ENCODE measurements around the gene RAB26.
"Not testable (repeated sequence)": the region's sequence is repeated elsewhere in the genome, so short reads cannot be mapped to it uniquely, and the experiment has no call there.

RAB26 gene

DNA sequence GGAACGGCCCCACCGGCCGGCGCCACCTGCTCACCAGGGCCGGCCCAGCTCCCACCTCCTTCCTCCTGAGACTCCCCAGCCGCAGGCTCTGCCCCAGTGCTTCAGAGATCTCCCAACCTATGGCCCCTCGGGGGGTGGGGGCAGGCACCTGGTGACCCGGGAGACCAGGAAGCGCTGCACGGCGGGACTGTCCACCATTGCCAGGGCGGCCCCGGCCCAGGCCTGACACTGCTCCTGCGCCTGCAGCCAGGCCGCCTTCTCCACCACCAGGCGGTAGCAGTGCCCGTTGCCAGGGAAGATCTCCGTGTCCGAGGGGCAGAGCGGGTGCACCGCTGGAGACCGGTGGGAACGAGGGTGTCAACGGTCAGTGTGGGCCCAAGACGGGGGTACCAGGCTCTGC lies 31.1 kb upstream of the RAB26 start:
- not testable (repeated sequence) for DNase-seq (ENCODE audit: low read depth in 3 of 3)

DNA sequence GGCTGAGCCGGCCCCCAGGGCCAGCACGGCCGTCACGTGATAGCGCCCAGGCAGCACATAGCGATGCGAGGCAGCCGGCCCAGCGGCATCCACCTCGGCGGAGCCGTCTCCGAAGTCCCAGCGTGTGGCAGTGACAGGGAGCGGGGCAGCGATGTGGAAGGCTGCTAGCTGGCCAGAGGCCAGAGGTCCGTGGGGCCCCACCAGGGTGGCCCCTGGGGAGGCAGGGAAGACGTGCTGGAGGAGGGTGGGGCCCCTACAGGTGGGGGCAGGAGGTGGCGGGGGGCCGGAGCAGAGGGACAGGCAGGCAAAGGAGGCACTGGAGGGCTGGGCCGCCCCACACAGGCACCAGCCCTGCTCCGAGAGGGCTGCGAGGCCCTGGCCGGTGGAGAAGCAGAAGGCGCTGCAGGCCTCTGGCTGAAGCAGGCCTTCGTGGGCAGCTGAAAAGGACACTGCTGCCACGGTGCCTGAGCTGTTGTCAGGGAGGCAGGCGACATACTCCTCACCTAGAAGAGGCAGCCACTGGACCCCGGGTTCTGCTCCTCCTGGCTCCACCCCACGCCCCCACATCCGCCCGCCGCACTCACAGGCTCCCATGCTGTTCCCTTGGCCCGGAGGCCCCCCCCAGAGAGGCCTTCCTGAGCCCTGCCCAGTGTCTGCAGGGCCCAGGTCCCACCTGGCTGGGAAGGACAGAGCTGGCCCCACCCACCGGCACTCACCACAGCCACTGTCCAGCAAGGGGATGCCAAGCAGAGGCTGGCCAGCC lies 30.3 kb upstream of the RAB26 start:
- DNase-seq (ENCODE audit: low read depth in 3 of 3) = not testable (repeated sequence)

GRCh38 chr16:2121325-2121724 lies 27.1 kb upstream of the RAB26 start:
- DNase-seq (ENCODE audit: low read depth in 3 of 3) = peak in 1 of 3 experiments; percentile 11

GRCh38 chr16:2121853-2122252 lies 26.6 kb upstream of the RAB26 start:
- no peak for DNase-seq (ENCODE audit: low read depth in 3 of 3)

- DNase-seq (ENCODE audit: low read depth in 3 of 3) = no peak
These were observed 26.0 kb upstream of the RAB26 start for GRCh38 chr16:2122429-2122828.

GRCh38 chr16:2122934-2123683 lies 25.3 kb upstream of the RAB26 start:
- not testable (repeated sequence) for DNase-seq (ENCODE audit: low read depth in 3 of 3)

- not testable (repeated sequence) for DNase-seq (ENCODE audit: low read depth in 3 of 3)
These were observed 24.6 kb upstream of the RAB26 start for GRCh38 chr16:2123706-2124376.

GRCh38 chr16:2124377-2124693 lies 24.1 kb upstream of the RAB26 start:
- DNase-seq (ENCODE audit: low read depth in 3 of 3) = not testable (repeated sequence)

DNA sequence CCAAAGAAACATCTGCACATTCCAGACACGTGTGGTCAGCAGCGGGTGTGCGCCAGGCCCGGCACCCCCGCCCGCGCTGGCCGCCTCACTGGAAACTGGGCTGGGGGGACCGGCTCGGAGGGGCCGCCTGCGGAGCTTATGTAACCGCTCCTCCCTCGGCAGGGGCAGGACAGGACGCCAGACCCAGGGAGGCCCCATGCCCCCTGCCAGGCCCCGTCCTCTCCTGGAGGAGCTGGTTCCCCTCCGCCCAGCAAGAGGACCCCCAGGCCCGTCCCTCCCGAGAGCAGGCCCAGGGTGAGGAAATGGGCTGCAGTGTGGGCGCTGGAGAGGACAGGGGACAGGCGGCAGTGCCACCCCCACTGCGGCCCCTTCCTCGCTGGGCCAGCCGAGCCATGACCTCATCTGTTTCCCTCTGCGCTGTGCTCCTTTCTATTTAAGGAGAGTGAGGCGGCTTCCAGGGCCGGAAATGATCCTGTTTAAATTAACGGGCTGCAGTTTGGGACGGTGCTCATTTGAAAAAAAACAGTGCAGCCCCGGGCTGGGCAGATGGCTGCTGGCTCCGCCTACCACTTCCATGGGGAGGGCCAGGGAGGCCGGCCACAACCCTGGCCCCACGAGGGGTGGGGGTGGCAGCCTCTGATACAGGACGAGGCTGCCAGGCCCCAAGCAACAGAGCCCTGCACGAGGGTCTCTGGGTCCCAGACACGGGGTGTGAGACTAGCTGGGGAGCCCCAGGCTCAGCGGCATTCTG lies 23.6 kb upstream of the RAB26 start:
- not testable (repeated sequence) for DNase-seq (ENCODE audit: low read depth in 3 of 3)

- DNase-seq (ENCODE audit: low read depth in 3 of 3) = not testable (repeated sequence)
These were observed 22.8 kb upstream of the RAB26 start for GRCh38 chr16:2125609-2126008.

GRCh38 chr16:2126161-2126743 lies 22.2 kb upstream of the RAB26 start:
- DNase-seq (ENCODE audit: low read depth in 3 of 3) = not testable (repeated sequence)

DNA sequence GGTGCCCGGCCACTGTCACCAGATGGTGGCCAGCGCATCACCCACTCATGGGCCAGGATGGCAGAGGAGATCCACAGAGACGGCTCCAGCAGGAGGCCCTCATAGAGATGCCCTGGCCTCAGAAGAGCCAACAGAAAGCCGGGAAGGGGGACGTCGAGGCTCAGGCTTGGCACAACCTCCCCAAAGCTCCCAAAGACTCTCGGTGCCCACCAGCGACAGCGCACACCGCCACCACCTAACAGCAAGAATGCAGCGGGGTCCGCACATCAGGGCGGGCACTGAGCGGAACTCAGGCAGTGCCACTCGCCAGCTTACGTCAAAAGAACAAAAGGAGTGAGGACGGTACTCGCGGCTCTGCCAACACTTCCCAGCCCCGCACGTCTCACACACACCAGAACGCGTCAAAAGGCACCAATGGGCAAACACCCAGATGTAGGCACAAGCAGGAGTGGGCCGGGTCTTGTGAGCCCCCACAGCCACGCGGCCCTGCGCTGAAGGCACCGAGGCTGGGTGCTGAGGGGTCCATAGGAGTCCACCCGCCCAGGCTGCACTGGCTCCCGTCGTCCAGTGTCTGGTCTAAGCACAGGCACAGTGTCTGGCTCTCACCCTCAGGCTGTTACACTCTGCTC lies 21.4 kb upstream of the RAB26 start:
- not testable (repeated sequence) for DNase-seq (ENCODE audit: low read depth in 3 of 3)

DNA sequence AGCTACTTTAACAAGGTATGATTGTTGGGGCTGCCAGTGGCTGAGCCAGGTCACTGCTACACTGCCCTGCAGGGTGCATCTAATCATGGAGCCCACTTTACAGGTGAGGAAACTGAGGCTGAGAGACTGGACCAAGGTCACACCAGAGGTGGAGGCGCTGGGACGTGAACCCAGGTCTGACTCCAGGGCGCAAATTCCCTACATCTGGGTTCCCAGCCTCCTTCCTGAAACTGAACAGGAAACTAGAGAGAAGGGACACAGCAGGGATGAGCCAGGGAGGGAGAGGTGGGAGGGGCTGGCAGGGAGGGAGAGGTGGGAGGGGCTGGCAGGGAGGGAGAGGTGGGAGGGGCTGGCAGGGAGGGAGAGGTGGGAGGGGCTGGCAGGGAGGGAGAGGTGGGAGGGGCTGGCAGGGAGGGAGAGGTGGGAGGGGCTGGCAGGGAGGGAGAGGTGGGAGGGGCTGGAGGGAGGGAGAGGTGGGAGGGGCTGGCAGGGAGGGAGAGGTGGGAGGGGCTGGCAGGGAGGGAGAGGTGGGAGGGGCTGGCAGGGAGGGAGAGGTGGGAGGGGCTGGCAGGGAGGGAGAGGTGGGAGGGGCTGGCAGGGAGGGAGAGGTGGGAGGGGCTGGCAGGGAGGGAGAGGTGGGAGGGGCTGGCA lies 20.7 kb upstream of the RAB26 start:
- not testable (repeated sequence) for DNase-seq (ENCODE audit: low read depth in 3 of 3)

DNA sequence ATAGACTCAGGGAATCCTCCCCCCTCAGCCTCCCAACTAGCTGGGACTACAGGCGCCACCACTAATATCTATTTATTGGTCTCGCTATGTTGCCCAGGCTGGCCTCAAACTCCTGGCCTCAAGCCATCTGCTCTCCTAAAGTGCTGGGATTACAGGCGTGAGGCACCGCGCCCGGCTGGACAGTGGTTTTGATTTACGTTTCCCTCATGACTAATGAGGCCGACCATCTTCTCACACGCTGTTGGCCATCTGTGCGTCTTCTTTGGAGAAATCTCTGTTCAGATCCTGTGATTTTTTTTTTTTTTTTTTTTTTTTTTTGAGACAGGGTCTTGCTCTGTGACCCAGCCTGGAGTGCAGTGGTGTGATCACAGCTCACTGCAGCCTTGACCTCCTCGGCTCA lies 19.2 kb upstream of the RAB26 start:
- not testable (repeated sequence) for DNase-seq (ENCODE audit: low read depth in 3 of 3)

- not testable (repeated sequence) for DNase-seq (ENCODE audit: low read depth in 3 of 3)
These were observed 18.5 kb upstream of the RAB26 start for GRCh38 chr16:2129890-2130447.

DNA sequence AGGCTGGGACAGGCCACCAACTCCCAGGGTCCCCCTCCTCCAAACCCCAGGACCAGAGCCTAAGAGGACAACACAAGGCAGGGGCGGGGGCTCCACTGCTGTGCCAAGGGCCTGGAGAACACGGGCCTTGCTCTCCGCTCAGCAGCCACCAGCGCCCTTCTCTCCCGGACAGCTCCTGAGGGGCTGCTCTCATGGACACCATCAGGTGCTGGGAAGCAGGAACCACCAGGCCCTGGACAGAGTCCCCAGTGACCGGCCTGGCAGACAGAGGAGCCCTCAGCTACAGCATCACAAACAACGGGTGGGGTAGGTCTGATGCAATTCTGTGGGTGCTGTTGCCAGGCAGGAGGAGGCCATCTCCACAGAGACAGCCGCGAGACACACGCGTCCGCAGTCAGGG lies 14.6 kb upstream of the RAB26 start:
- not testable (repeated sequence) for DNase-seq (ENCODE audit: low read depth in 3 of 3)

DNA sequence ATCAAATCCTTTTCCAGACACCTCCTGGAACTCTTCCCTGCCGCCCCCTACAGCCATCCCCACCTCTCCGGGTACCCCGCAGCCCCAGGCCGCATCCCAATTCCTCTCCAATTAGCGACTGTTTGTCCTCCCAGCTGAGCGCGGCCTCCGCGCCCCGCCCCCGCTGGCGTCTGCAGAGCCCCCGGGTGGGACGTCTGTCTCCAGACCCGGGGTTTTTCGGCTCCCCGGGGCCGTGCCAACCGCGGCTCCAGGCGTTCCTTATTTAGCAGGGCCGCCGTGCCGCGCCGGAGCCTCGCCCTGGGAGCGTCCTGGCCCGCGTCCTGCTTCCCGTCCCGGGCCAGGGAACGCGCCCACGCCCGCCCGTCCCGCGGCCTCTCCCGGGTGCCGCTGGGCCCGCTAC lies 13.4 kb upstream of the RAB26 start:
- DNase-seq (ENCODE audit: low read depth in 3 of 3) = not testable (repeated sequence)

DNA sequence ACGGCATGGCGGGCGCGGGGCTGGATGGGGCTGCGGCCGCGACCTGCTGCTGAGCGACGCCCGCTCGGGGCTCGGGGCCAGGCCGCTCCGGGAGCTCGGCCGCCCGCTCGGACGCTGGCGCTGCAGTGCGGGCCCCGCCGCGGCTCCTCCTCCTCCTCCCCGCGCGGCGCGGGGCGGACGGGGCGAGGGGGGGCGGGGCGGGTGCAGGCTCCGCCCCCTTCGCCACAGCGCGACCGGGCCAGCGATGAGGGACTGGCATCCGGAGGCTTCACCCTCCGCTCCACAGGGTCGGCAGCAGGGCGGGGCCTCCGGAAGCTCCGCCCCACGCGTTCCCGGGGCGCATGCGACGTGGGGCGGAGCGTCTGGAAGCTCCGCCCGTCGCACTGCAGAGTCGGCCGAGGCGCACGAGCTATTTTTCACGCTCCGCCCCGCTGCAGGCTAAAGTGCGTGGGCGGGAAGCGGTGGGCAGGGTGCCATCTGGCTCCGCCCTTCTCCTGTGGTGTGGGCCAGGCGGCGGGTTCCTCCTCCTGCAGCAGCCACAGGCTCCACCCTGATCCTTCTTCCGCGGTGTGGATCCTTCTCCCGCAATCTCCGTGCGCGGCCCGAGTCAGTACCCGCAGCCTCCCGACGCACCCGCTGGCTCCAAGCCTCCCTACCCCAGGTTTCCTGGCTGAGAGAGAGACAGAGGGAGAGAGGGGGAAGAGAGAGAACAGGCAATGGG lies 12.5 kb upstream of the RAB26 start, which contains the start of gene PKD1:
PKD1 (minus strand) TSS at position 129 of the 721 bp plus-strand sequence. CDS start 209 bp downstream, outside the sequence.
- peak; percentile 97 to 99 (median 98) for DNase-seq (ENCODE audit: low read depth in 3 of 3)

All from stimulated activated CD4-positive, alpha-beta T cell treated with anti-CD3 and anti-CD28 coated beads, TNF-alpha, amount 100 ng/mL, for 4 hours (primary cell).